Panc1 (cell line): Measurements from ENCODE around the gene CES5A. TPM values are rescaled to one million over a fixed set of nuclear protein-coding genes. Genes with fewer than 3 reads are reported as not detected.
"Not testable (repeated sequence)": the region's sequence is repeated elsewhere in the genome, so short reads cannot be mapped to it uniquely, and the experiment has no call there.

ENCODE experiments used
- ATAC-seq: fragments of 200-7000 bp; cut with Tn5 transposase; 2 replicates; pipeline ENCODE4 v1.9.1; 2020; ENCODE audit warnings: mild to moderate bottlenecking, moderate library complexity
- BruUV-seq: library from RNA; stranded (reverse); fragments of 400-500 nt; replicated peaks from 2 replicates; lab custom pipeline; 2021; lab: Mats Ljungman, UMichigan
- CTCF ChIA-PET: fragments of 300-600 bp; sonication (Branson Sonifier 250); formaldehyde crosslinking; loops from one replicate; lab custom pipeline; 2022; ENCODE audit warnings: antibody characterized with exemption; lab: Charles Lee
- POLR2A ChIA-PET: fragments of 300-600 bp; sonication (Branson Sonifier 250); formaldehyde crosslinking; loops from one replicate; lab custom pipeline; 2022; ENCODE audit warnings: antibody characterized with exemption; lab: Charles Lee
- DNase-seq: peaks from one replicate; pipeline ENCODE4 v3.0.0-alpha.2; 2010; ENCODE audit warnings: low read depth, low spot score
- H3K27ac ChIP-seq: 2 replicates; pipeline ENCODE4 v1.5.1; 2011; ENCODE audit warnings: mild to moderate bottlenecking, low read length, inconsistent platforms
- H3K27me3 ChIP-seq: fragments of 200-500 bp; sonication (Bioruptor generic); 2 replicates; pipeline ENCODE4 v1.6.0; 2014; ENCODE audit warnings: low read length, inconsistent platforms; ENCODE audit not compliant: control insufficient read depth, insufficient read depth
- H3K36me3 ChIP-seq: fragments of 200-500 bp; sonication (Bioruptor generic); 2 replicates; pipeline ENCODE4 v1.5.1; 2014; ENCODE audit warnings: inconsistent platforms, mild to moderate bottlenecking, low read length, moderate library complexity; ENCODE audit not compliant: control insufficient read depth, insufficient read depth
- H3K4me1 ChIP-seq: 2 replicates; pipeline ENCODE4 v1.5.1; 2011; ENCODE audit warnings: inconsistent platforms, mild to moderate bottlenecking, low read length, moderate library complexity; ENCODE audit not compliant: control insufficient read depth, insufficient read depth
- H3K4me3 ChIP-seq, 2 experiments: 2 replicates each; pipeline ENCODE4 v1.5.1; 2011 to 2012; ENCODE audit warnings: low read depth in 2 of 2, low read length in 2 of 2, mild to moderate bottlenecking in 2 of 2, inconsistent platforms in 1 of 2, moderate library complexity in 1 of 2
- H3K9me3 ChIP-seq: fragments of 200-500 bp; sonication (Bioruptor generic); 2 replicates; pipeline ENCODE4 v1.5.1; 2014; ENCODE audit warnings: low read depth, mild to moderate bottlenecking, inconsistent platforms, low read length, moderate library complexity; ENCODE audit not compliant: control insufficient read depth, insufficient read depth
- POLR2AphosphoS5 ChIP-seq: IDR thresholded peaks from 2 replicates; pipeline ENCODE4 v1.6.1; 2012; ENCODE audit warnings: mild to moderate bottlenecking, low read depth, low read length, moderate library complexity
- SIN3A ChIP-seq: IDR thresholded peaks from 2 replicates; pipeline ENCODE4 v1.6.1; 2012; ENCODE audit warnings: low read depth, mild to moderate bottlenecking, low read length, moderate library complexity, borderline replicate concordance; ENCODE audit not compliant: insufficient read depth
- TCF7L2 ChIP-seq: IDR thresholded peaks from 2 replicates; pipeline ENCODE4 v1.6.1; 2011; ENCODE audit warnings: mild to moderate bottlenecking, low read depth, low read length, inconsistent platforms
- in situ Hi-C: cut with HindIII; loops from 2 replicates; pipeline ENCODE4 v1.10.0; 2016; ENCODE audit warnings: low sequenced_read_pairs, low pct_unique_long_range_greater_than_20kb
- intact Hi-C: fragments of 100-400 bp; cut with micrococcal nuclease; formaldehyde crosslinking; loops from one replicate; pipeline ENCODE4 v1.10.0; 2022; ENCODE audit not compliant: unreplicated experiment
- total RNA-seq: library from RNA; stranded (reverse); gene quantifications from one replicate; pipeline ENCODE4 v1.2.1, GENCODE V29; 2021; ENCODE audit not compliant: unreplicated experiment
- TF ChIP-seq, protein P1 (sequence below), 2 experiments: IDR thresholded peaks; 2 replicates each; pipeline ENCODE4 v1.6.1; 2011 to 2012; ENCODE audit warnings: low read depth in 2 of 2, control low read depth in 1 of 2, low read length in 1 of 2, mild to moderate bottlenecking in 1 of 2, moderate library complexity in 1 of 2; ENCODE audit not compliant: insufficient read depth in 1 of 2
- TF ChIP-seq, protein P2 (sequence below): fragments of 450-650 bp; IDR thresholded peaks from 2 replicates; pipeline ENCODE4 v1.5.1; 2017; ENCODE audit warnings: mild to moderate bottlenecking

CES5A gene
- total RNA-seq, 1 experiment from 2014 or later, result not detected

DNA sequence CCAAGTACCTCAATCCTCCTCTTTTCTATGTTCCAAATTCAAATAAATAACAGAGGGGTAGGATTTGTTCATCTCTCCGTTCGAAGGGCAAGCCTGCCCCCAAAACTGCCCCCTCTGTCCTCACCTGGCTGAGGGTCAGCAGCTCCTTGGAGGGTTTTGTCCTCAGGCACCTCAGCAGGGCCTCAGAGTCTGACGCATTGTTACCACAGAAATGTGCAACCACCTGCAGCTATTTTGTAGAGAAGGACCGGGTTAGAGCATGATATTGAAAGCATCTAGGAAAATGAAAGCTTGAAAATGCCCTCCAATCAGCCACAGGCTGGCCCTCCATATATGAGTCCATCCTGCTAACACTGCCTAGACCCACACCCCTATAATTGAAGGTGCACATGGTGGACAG, 13.9 kb downstream of the CES5A start:
- no TSS peak for BruUV-seq
- DNase-seq, result no peak
- H3K4me3 ChIP-seq, result no peak overlapping the region
- no peaks in the 10 kb centered on the region for H3K27me3 ChIP-seq
- H3K27ac ChIP-seq, result no peak overlapping the region
- ChIA-PET CTCF (no interaction called here), POLR2A (no interaction called here)
- in situ Hi-C loops, result no loop called here
- ATAC-seq, result no peak
- no peak for TF ChIP-seq POLR2AphosphoS5
- H3K36me3 ChIP-seq, result no peaks in the 10 kb centered on the region
- no peaks in the 10 kb centered on the region for H3K4me1 ChIP-seq
- no peaks in the 10 kb centered on the region for H3K9me3 ChIP-seq
- intact Hi-C loops, result no loop called here

DNA sequence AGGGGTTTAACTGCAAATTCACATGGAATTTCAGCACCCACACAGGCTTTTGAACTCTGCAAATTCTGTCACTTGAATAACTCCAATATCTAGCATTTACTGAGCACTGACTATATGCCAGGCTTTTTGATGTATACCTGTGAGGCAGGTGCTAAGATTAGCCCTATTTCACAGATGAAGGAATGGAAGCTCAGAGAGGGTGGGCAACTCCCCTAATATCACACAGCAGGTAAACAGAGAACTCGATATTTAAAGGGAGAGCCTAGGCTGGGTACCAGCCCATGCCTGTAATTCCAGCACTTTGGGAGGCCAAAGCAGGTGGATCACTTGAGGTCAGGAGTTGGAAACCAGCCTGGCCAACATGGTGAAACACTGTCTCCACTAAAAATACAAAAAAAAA, 17.5 kb downstream of the CES5A start:
- intact Hi-C loops, POLR2A ChIA-PET, in situ Hi-C loops, CTCF ChIA-PET, H3K9me3 ChIP-seq, BruUV-seq, H3K4me1 ChIP-seq, ATAC-seq, H3K27me3 ChIP-seq, H3K4me3 ChIP-seq, DNase-seq, H3K36me3 ChIP-seq, H3K27ac ChIP-seq: not testable (repeated sequence)

DNA sequence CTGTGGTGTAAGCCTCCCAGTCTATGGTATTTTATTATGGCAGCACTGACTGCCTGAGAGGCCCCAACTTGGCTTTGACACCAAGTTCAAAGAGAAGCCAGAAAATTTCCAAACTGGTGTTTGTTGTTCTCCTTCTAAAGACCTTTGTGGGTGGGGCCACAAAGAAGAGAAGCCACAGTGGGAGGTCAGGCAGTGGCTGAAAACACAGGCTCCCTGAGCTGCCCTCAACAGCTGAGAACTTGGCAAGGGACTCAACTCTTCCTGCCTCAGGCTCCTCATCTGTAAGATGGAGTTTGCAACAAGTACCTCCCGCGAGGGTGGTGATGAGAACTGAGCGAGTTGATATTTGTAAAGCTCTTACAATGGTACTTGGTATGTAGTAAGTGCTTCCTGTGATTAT, 18.2 kb downstream of the CES5A start:
- Histone ChIP-seq H3K9me3 (no peaks in the 10 kb centered on the region), H3K27me3 (no peaks in the 10 kb centered on the region), H3K27ac (no peak overlapping the region), H3K4me3 (no peak overlapping the region), H3K36me3 (no peaks in the 10 kb centered on the region), H3K4me1 (no peaks in the 10 kb centered on the region)
- no peak for ATAC-seq
- POLR2A ChIA-PET, result no interaction called here
- CTCF ChIA-PET, result no interaction called here
- BruUV-seq, result no TSS peak
- in situ Hi-C loops, result no loop called here
- no peak for DNase-seq
- no peak for TF ChIP-seq TCF7L2
- TF ChIP-seq POLR2AphosphoS5, result no peak
- TF ChIP-seq, protein P1, sequence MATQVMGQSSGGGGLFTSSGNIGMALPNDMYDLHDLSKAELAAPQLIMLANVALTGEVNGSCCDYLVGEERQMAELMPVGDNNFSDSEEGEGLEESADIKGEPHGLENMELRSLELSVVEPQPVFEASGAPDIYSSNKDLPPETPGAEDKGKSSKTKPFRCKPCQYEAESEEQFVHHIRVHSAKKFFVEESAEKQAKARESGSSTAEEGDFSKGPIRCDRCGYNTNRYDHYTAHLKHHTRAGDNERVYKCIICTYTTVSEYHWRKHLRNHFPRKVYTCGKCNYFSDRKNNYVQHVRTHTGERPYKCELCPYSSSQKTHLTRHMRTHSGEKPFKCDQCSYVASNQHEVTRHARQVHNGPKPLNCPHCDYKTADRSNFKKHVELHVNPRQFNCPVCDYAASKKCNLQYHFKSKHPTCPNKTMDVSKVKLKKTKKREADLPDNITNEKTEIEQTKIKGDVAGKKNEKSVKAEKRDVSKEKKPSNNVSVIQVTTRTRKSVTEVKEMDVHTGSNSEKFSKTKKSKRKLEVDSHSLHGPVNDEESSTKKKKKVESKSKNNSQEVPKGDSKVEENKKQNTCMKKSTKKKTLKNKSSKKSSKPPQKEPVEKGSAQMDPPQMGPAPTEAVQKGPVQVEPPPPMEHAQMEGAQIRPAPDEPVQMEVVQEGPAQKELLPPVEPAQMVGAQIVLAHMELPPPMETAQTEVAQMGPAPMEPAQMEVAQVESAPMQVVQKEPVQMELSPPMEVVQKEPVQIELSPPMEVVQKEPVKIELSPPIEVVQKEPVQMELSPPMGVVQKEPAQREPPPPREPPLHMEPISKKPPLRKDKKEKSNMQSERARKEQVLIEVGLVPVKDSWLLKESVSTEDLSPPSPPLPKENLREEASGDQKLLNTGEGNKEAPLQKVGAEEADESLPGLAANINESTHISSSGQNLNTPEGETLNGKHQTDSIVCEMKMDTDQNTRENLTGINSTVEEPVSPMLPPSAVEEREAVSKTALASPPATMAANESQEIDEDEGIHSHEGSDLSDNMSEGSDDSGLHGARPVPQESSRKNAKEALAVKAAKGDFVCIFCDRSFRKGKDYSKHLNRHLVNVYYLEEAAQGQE (IDR thresholded peaks at IDR 0.05; ENCODE audit: insufficient read depth in 1 of 2, low read depth in 2 of 2, low read length in 1 of 2), result no peak
- intact Hi-C loops, result no loop called here

DNA sequence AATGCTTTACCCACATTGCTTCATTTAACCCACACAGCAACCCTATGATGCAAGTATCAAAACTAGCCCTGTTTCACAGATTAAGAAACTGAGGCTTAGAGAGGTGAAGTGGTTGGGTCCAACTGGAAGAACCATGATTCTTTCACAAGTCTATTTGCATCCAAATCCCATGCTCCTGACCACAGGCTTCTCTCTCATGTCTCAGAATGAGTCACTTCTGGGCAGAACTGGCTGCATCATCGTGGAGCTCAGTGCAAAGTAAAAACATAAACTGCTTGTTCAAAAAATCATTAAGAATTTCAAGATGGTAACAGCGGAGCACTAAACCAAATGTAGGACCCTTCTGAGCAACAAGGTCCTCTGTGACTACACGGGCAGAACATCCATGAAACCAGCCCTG, 22.1 kb downstream of the CES5A start:
- no TSS peak for BruUV-seq
- CTCF ChIA-PET, result interaction anchor here (0.7 kb wide), 1 partner anchor 465 kb away, joined by 3 read pairs; no protein-coding TSS in a partner anchor
- no peak for DNase-seq

More for the DNA sequence above, 22.1 kb downstream of the CES5A start:
- TF ChIP-seq TCF7L2 (no peak), SIN3A (no peak), POLR2AphosphoS5 (no peak)
- TF ChIP-seq, protein P1 (IDR thresholded peaks at IDR 0.05; ENCODE audit: insufficient read depth in 1 of 2, low read depth in 2 of 2, low read length in 1 of 2), result no peak
- TF ChIP-seq, protein P2, sequence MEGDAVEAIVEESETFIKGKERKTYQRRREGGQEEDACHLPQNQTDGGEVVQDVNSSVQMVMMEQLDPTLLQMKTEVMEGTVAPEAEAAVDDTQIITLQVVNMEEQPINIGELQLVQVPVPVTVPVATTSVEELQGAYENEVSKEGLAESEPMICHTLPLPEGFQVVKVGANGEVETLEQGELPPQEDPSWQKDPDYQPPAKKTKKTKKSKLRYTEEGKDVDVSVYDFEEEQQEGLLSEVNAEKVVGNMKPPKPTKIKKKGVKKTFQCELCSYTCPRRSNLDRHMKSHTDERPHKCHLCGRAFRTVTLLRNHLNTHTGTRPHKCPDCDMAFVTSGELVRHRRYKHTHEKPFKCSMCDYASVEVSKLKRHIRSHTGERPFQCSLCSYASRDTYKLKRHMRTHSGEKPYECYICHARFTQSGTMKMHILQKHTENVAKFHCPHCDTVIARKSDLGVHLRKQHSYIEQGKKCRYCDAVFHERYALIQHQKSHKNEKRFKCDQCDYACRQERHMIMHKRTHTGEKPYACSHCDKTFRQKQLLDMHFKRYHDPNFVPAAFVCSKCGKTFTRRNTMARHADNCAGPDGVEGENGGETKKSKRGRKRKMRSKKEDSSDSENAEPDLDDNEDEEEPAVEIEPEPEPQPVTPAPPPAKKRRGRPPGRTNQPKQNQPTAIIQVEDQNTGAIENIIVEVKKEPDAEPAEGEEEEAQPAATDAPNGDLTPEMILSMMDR, result no peak
- H3K36me3 ChIP-seq, result no peaks in the 10 kb centered on the region
- H3K9me3 ChIP-seq, result no peaks in the 10 kb centered on the region
- intact Hi-C loops (no loop called here), in situ Hi-C loops (no loop called here)
- H3K27ac ChIP-seq, result no peak overlapping the region
- H3K27me3 ChIP-seq, result no peaks in the 10 kb centered on the region
- no peak overlapping the region for H3K4me3 ChIP-seq
- ATAC-seq, result no peak
- POLR2A ChIA-PET, result no interaction called here
- no peaks in the 10 kb centered on the region for H3K4me1 ChIP-seq
